D341Med (cell line): ENCODE results near the gene LRRK1.

ENCODE experiments used
- DNase-seq: peaks from one replicate; pipeline ENCODE4 v3.0.0; 2012; ENCODE audit warnings: low spot score

Gene LRRK1

DNA sequence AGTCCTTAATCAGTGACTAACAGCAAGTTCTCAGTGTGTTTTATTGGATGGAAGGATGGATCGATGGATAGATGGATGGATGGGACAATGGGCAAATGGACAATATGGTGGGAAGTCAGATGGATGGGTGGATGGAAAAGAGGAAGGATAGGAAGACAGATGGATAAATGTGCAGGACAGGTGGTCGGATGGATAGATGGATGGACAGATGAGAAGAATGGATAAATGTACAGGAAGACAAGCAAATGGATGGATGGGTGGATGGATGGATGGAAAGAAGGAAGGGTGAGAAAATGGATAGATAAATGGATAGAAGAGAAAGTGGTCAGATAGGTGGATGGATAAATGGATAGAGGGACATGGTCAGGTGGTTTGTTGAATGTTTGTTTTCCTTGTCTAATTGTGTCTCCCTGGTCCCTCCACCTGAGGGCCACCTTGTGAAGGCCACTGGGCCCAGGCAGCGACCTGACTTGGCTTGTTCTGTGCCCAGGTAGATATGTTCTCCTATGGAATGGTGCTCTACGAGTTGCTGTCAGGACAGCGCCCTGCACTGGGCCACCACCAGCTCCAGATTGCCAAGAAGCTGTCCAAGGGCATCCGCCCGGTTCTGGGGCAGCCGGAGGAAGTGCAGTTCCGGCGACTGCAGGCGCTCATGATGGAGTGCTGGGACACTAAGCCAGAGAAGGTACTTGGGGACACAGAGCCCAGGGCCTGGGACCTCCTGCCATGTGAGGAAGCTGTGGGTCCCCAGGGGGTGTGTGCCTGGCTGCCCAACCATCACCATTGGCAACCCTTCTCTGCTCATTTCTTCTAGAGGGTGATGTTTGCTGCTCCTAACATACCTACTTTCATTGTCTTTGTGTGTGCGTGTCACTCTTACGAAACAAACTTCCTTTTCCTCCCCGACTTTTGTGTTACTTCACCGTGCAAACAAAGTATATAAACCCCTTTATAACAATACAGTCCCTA is 137.5 kb downstream of the LRRK1 start:
- DNase-seq = peak; percentile 24

DNA sequence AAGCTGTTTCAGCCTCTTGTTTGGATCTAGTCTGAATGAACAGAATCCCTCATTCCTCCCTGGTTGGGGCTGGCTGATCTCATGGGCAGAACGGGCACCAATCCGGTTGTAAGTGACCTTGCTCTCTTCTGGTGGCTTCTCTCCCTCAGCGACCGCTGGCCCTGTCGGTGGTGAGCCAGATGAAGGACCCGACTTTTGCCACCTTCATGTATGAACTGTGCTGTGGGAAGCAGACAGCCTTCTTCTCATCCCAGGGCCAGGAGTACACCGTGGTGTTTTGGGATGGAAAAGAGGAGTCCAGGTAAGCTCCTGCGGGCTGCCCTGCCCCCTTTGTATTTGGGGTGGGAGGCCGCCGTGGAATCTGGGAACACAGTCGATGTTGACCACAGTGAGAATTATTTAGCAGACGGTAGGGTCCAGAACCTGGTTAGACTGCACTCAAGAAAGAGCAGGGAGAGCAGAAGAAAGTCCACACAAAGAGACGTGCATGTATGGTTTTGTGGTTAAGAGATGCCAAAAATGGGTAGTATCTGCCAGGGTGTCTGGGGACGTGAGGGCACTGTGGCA is 138.8 kb downstream of the LRRK1 start:
- peak; percentile 6 for DNase-seq

DNA sequence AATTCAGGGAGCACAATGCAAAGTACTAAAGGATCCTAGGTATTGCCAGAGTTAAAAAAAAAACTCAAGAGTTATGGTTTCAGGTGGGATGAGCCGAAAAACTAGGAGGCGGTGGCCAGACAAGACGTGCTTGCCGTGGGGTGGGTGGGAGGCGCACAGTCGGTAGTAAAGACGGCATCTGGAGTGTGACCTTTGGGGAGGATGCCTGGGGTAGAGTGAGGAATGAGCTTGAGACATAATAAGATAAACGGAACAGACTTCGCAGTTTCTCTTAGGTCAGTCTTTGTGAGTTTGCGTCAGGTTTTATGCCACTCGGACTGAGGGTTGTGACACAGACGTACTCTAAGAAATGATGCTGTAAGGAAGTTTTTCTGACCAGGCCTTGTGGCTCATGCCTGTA is 139.6 kb downstream of the LRRK1 start:
- peak; percentile 11 for DNase-seq

DNA sequence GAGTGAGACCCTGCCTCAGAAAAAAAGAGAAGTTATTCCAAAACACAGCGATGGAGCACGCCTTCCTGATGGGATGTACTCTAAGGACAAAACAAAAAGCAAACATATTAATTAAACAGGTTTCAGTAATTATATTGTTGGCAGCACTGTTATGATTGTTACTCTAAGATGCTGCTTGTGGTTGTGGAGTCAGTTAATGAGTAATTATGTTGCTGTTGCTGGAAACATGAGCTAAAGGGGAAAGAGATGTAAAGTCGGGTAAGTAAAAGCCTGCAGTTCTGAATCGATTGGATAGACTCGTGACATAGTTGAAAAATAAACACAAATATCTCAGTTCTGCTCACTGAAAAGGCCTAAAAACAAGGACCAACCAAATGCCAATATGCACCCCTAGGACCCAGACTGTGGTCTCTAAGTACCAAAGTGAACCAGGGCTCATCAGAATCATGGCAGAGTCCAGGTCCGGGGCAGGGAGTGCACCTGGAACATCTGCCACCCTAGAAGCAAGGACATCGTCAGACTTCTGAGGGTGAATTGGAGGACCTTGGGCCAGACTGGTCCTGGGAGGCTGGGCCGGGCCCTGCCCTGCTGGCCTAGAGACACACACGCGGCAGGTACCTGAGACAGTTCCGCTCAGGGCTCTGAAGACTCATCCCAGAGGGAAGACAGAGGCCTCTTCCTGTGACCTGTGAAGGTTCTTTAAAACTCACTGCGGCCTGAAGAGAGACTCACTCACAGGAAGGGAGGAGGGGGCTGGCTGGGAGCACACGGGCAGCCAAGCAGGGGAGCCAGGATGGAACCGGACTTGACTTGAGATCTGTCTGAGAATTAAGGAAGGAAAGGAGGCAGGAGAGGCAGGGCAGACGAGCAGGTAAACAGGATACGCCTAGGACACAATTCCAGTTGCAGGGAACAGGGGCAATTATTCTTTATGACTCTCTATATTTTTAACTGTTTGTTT is 140.5 kb downstream of the LRRK1 start:
- DNase-seq = peak; percentile 1

DNA sequence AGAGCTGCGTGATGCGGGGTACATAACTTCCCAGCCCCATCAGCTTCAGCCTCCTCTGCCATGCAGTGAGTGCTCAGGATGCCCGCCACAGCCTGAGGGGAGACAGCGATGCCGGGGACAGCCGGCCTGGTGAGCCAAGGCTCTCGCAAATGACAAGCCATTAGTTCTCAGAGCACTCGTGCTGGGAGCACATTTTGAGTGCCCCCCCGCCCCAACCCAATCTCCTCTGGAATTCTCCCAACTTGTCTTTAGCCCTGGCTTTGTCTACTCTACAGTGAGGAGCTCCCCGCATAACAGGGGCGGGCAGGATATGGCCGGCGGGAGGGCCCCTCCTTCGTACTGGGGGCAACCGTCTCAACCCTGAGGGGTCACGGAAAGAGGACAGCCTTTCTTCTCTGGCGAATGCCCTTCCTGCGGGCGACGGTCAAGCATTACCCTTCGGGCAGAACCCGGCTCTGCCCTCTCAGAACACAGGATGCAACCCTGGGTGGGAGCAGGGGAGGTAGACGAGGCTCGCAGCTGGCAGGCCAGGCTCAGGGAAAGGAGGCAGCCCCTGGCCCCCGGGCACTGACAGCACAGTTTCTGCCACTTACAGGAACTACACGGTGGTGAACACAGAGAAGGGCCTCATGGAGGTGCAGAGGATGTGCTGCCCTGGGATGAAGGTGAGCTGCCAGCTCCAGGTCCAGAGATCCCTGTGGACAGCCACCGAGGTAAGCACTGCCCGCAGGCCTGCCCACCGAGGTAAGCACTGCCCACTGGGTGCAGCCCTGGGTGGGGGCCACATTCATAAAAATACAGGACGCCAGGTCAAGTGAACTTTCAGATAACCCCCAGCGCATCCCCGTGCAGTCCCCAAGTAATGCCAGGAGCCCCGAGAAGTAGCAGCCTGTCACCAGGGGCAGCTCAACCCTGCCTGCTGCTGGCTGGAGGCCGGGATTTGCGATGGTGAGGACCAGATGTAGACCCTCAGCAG is 141.7 kb downstream of the LRRK1 start:
- DNase-seq = no peak

DNA sequence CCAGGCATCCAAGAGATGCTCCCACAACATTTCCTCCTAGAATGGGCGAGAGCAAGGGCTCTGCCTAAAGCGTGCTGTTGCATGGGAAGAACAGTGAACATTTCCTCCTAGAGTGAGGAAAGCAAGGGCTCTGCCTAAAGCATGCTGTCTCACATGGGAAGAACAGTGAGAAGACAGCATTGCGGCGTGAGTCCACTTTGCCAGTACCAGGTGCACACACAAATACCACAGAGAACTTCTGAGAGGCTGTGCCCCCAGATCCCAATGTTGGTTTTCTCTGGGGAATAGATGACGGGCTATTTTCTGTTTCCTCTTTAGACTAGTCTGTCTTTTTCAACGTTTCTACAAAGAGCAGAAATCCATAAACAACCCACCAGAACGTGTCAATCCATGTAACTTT is 142.9 kb downstream of the LRRK1 start:
- DNase-seq = no peak

DNA sequence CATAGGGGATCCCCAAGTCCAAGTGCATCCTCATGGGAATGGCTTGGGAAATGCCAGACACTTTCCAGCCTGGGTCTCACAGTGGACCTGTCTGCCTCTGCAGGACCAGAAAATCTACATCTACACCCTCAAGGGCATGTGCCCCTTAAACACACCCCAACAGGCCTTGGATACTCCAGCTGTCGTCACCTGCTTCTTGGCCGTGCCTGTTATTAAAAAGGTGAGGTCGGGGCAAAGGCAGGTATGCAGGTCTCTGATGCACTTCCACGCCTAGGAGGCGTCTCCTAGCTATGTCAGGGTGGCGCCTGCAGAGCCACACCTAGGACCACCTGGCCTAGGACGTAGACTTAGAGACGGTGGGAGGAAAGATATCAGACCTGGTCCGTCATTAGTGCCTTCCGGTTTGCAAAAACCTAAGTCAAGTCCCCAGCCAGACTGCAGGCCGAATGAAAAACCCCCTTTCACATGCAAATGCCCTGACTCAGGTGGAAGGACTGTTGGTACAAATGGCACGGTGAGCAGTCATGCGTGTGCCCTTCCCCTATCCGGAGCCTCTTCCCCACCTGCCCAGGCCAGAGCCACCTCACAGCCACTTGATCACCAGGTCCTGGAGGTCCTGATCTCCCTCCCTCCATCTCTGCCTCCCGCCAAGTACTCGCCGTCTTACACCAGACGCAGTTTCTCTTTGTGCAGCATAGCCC is 143.5 kb downstream of the LRRK1 start:
- no peak for DNase-seq

DNA sequence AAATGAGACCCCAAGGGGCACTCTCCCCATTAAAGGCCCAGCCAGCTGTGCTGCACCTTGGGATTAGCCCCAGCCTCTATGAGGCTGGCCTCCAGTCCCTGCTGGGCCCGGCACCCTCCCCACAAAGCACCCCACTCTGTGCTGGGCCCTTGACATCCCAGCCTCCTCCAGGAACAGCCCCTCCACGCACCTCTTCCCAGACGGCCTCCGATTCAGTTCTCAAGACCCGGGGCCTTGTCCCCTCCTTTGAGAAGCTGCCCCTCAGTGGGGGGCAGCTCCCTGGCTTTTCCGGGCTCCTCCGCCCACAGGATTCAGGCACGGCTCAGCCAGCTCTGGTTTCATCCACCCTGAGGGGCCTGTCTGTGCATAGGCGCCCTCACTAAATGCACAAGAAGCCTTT is 144.1 kb downstream of the LRRK1 start:
- DNase-seq = no peak

DNA sequence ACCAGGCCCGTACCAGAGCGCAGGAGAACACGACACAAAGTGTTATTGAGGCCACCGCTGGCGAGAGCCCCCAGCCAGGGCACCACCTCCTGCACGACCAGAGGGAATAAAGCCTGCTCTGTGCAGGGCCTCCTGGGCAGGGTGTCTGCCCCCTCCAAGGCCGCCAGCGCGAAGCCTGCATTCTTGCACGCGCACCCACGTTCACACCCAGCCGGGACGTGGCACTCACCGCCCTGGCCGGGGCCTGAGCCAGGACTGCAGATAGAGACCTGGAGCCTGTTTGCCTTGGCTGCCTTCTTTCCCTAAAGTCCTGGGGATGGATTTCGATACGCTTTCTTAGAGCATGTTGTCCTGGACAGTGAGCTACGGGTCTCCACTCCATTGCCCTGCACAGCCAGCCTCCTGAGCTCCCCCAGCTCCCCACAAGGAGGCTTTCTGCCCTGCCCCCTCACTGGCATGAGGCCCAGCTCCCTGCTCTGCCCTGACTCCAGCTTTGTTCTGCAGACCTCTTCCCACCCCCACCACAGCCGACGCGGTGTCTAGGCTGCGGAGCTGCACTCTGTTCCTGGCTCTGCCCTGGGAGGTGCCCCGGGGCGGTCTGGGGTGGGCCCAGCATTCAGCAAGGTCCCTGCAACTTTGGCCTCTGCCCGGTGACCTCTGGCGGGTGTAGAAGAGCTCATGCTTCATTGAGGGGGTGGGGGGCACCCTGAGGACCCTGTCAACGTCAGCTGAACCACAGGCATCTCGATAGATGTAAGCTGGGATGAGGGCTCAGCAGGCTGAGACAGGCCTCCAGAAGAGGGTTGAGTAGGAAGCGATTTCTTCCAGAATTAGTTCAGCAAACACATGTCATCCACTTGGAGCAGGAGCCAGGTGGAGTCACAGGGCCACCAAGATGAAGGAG is 145.0 kb downstream of the LRRK1 start:
- DNase-seq = no peak

DNA sequence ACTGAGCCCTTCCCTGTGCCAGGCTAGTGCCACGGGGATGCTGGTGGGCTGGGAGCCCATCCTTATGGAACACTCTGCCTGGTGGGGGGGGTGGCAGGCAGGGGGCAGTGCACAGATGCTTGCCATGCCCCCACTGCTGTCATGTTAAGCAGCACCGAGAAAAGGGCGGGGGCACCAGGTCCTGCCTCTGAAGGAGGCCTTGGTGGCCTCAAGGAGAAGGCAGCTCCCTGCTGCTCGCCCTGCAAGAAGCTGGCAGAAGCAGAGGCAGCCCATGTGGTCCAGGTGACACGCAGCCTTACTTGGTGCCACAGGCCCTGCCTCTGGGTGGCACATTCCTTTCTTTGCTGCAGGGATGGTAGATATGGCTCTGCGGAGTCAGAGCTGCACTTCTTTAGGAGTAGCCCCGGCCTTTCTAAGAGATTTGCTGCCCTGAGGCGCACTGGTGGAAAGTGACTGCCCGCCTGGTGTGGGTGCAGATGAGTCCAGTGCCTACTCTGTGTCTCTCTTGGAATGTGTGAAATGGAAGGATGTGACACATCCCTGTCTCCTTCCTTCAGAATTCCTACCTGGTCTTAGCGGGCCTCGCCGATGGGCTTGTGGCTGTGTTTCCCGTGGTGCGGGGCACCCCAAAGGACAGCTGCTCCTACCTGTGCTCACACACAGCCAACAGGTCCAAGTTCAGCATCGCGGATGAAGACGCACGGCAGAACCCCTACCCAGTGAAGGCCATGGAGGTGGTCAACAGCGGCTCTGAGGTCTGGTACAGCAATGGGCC is 145.8 kb downstream of the LRRK1 start:
- no peak for DNase-seq

DNA sequence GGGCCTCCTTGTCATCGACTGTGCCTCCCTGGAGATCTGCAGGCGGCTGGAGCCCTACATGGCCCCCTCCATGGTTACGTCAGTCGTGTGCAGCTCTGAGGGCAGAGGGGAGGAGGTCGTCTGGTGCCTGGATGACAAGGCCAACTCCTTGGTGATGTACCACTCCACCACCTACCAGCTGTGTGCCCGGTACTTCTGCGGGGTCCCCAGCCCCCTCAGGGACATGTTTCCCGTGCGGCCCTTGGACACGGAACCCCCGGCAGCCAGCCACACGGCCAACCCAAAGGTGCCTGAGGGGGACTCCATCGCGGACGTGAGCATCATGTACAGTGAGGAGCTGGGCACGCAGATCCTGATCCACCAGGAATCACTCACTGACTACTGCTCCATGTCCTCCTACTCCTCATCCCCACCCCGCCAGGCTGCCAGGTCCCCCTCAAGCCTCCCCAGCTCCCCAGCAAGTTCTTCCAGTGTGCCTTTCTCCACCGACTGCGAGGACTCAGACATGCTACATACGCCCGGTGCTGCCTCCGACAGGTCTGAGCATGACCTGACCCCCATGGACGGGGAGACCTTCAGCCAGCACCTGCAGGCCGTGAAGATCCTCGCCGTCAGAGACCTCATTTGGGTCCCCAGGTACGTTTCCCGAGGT is 146.5 kb downstream of the LRRK1 start:
- no peak for DNase-seq

DNA sequence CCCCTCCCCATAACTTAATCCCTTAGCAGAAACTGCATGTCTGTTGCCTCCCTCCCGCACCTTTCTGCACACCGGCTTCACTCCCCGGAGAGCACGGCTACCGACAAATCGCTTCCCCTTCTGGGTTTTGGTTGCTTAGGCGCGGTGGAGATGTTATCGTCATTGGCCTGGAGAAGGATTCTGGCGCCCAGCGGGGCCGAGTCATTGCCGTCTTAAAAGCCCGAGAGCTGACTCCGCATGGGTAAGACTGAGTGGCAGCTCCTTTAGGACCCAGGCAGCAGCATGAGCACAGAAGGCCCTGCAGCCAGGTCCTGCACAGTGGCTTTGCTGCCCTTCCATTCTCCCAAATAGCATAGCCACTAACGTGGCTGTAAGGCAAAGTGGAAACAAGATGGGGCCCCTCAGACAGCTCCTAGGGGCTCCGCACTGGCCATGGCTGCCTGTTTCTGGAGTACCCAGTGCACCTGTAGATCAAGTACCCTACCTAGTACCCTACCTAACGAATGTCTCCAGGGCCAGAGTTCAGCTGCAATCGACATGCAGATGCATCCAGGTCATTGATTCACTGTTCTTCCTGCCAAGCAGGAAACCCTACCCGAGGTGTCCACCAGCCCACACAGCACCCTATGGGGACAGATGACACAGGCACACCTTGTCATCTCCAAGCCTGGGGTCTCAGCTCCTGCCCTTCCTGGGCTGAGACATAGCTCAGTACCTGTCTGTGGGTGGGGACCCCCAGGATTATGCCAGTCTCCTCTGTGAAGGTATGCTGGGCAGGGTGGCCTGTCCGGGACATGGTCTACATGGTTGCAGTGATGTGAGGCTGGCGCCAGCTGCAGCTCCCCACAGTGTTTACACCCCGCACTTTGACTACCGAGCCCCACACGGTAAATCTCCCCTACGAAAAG is 147.6 kb downstream of the LRRK1 start:
- DNase-seq = no peak

DNA sequence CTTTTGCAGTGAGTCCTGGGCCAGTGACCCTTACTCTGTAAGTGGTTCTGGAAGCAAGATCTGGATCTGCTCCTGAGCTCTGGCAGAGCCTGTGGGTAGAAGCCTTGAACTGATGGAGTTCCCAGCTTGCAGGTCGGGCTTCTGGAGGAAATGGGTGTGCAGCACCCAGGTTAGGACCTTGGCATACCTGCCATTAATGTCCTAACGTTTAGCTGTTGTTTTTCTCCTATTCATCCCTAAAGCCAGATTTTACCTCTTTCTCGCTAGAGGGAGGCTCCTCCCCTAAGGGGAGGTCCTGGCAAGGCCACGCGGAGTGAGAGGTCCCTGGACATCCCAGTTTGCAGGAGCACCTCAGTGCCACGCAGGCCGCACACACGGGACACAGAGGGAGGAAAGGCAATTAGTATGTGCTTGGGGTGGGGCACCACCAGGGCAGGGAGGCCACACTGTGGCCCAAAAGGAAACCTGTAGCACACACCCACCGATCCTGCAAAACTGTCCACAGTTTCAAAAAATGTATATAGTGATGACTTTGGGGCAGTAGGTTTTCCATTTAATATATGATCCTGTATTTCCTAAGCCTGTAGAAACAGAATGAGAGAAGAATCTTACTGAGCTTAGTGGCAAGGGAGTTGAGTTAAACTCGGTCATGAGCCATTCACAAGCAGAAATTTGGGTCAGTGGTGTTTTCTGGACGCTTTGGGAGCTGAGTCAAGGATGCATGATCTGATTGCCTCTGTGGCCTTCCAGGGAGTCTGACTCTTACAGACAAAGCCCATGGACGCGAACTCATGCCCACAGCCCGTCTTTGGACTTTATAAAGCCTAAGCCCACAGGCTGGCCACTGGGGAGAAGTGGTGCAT is 148.7 kb downstream of the LRRK1 start:
- no peak for DNase-seq

DNA sequence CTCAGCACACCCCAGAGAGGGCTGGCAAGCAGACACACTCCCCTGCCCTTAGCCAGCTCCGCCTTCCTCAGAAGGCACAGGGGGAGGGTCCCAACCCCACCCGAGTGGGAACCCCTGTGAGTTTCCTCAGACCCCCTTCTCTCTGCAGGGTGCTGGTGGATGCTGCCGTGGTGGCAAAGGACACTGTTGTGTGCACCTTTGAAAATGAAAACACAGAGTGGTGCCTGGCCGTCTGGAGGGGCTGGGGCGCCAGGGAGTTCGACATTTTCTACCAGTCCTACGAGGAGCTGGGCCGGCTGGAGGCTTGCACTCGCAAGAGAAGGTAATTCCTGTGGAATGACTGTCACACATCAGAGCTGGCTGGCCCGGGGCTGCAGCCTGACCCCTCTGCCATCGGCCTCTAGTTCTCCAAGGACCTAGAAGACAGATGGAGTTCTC is 149.4 kb downstream of the LRRK1 start:
- DNase-seq = no peak

DNA sequence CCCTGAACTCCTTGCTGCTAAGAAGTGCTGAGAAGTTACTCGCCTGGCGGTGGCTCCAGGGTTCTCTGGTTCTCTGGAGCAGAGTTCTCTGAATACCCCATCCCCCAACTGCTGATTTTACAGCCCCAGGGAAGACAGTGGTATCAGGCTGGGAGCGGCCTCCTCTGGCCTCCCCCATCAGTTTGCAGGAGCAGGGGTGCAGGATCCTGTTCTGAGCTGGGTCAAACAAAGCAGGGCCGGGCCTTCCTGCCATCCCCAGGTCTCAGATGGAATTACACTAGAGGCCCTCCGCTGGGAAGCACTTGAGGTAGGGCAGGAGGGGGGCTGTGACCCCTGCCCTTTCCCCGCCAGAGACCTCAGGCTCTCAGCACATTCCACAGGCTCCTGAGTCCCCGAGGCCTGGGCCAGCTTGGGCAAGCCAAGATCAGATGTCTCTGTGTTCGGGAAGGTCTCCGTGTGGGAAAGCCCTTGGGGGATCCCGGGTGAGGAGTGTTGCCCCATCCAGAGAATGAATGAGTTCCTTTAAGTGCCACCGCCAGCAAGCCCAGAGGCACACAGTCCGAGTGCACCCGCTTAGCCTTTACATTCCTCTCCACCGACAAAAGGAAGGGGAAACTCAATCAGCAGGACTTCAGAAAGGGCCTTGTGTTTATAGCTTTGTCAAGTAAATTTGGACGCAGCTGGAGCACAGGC is 149.9 kb downstream of the LRRK1 start:
- no peak for DNase-seq

DNA sequence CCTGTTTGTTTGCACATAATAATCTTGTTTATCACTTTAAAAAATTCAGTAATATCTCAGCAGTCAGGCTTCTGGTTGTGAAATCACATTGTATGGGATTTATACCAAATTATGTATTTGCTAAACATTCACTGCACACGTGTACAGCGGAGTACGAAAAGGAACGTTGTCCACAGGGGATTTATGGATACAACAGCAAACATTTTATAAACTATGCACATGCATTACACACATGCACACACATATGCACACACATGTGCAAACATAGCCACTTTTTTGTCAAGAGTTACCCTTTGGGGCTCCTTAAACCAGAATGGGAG is 150.5 kb downstream of the LRRK1 start:
- DNase-seq = no peak
